HepG2 (cell line): ENCODE data around the gene SGCE. TPM values are rescaled to one million over a fixed set of nuclear protein-coding genes. Genes with fewer than 3 reads are reported as not detected.

ENCODE experiments used
- ELF1 ChIP-seq: sonication (generic); formaldehyde crosslinking; IDR thresholded peaks from 2 replicates; pipeline ENCODE4 v1.4.0; 2020; ENCODE audit warnings: missing genetic modification reagents
- HNF4A ChIP-seq: sonication (generic); formaldehyde crosslinking; IDR thresholded peaks from 2 replicates; pipeline ENCODE4 v1.4.0; 2020; ENCODE audit warnings: missing genetic modification reagents
- KDM4B ChIP-seq: sonication (generic); formaldehyde crosslinking; IDR thresholded peaks from 2 replicates; pipeline ENCODE4 v1.4.0; 2020; ENCODE audit warnings: missing genetic modification reagents
- MXD4 ChIP-seq: IDR thresholded peaks from 2 replicates; pipeline ENCODE4 v1.6.1; 2016; ENCODE audit warnings: mild to moderate bottlenecking, missing biosample characterization, missing genetic modification reagents
- NFKBIZ ChIP-seq: IDR thresholded peaks from 2 replicates; pipeline ENCODE4 v1.6.1; 2018; ENCODE audit warnings: missing genetic modification reagents, missing compliant biosample characterization
- NR2C2 ChIP-seq: sonication (generic); formaldehyde crosslinking; IDR thresholded peaks from 2 replicates; pipeline ENCODE4 v1.4.0; 2020; ENCODE audit warnings: missing genetic modification reagents, mild to moderate bottlenecking, moderate library complexity, borderline replicate concordance
- PAWR ChIP-seq: sonication (generic); formaldehyde crosslinking; IDR thresholded peaks from 2 replicates; pipeline ENCODE4 v1.4.0; 2020; ENCODE audit warnings: missing genetic modification reagents, mild to moderate bottlenecking, borderline replicate concordance
- PCBP2 ChIP-seq: fragments of 200-400 bp; formaldehyde crosslinking; optimal IDR thresholded peaks from 2 replicates; pipeline ENCODE3; 2018; ENCODE audit warnings: low read length, low read depth; ENCODE audit not compliant: poor library complexity, severe bottlenecking
- SSRP1 ChIP-seq: IDR thresholded peaks from 2 replicates; pipeline ENCODE4 v1.6.1; 2016; ENCODE audit warnings: control low read depth
- XRCC5 ChIP-seq: fragments of 200-400 bp; formaldehyde crosslinking; optimal IDR thresholded peaks from 2 replicates; pipeline ENCODE3; 2017; ENCODE audit warnings: mild to moderate bottlenecking, low read length
- ZMYM4 ChIP-seq: sonication (generic); formaldehyde crosslinking; IDR thresholded peaks from 2 replicates; pipeline ENCODE4 v1.8.1; 2023; ENCODE audit warnings: mild to moderate bottlenecking, missing genetic modification reagents
- ZNF230 ChIP-seq: sonication (generic); formaldehyde crosslinking; IDR thresholded peaks from 2 replicates; pipeline ENCODE4 v1.4.0; 2020; ENCODE audit warnings: mild to moderate bottlenecking, missing genetic modification reagents
- ZNF337 ChIP-seq: sonication (generic); formaldehyde crosslinking; IDR thresholded peaks from 2 replicates; pipeline ENCODE4 v1.5.1; 2020; ENCODE audit warnings: missing genetic modification reagents, low read depth, mild to moderate bottlenecking, borderline replicate concordance
- ZNF746 ChIP-seq: sonication (generic); formaldehyde crosslinking; IDR thresholded peaks from 2 replicates; pipeline ENCODE4 v1.8.0; 2022; ENCODE audit warnings: mild to moderate bottlenecking, missing genetic modification reagents
- ZNF761 ChIP-seq: sonication (generic); formaldehyde crosslinking; conservative IDR thresholded peaks from 2 replicates; pipeline ENCODE4 v1.4.0; 2020; ENCODE audit warnings: mild to moderate bottlenecking, missing genetic modification reagents
- ZNF766 ChIP-seq: sonication (generic); formaldehyde crosslinking; IDR thresholded peaks from 2 replicates; pipeline ENCODE4 v1.5.0; 2020; ENCODE audit warnings: missing genetic modification reagents, borderline replicate concordance
- polyA plus RNA-seq, 8 experiments: library from polyadenylated mRNA; depleted of rRNA in 3 of 8; stranded (reverse) in 7 of 8; unstranded in 1 of 8; fragments of >200 nt; fragmentation: Illumina TruSeq in 4 of 8; extraction: Trizol in 4 of 8; gene quantifications; 2 replicates each; pipeline versions ENCODE4 v1.2.1 to v1.2.3, GENCODE V29; 2011 to 2016; ENCODE audit warnings: low read depth in 4 of 8, missing spikeins in 1 of 8, mixed read lengths in 1 of 8; ENCODE audit not compliant: insufficient read depth in 1 of 8
- total RNA-seq, 5 experiments: library from RNA; depleted of rRNA; stranded (reverse); fragments of >200 nt; fragmentation: Illumina TruSeq; extraction: Trizol; gene quantifications; 2 replicates each; pipeline ENCODE4 v1.2.3, GENCODE V29; 2016; ENCODE audit warnings: low read depth in 1 of 5
- TF ChIP-seq, protein P1 (sequence below): sonication (generic); formaldehyde crosslinking; IDR thresholded peaks from 2 replicates; pipeline ENCODE4 v1.8.1; 2023; ENCODE audit warnings: mild to moderate bottlenecking, missing genetic modification reagents
- TF ChIP-seq, protein P2 (sequence below): IDR thresholded peaks from 2 replicates; pipeline ENCODE4 v1.6.1; 2012; ENCODE audit warnings: low read depth, low read length, improper control_type of control experiment
- TF ChIP-seq, protein P3 (sequence below): IDR thresholded peaks from 2 replicates; pipeline ENCODE4 v1.6.1; 2016; ENCODE audit warnings: mild to moderate bottlenecking, missing biosample characterization, missing genetic modification reagents
- TF ChIP-seq, protein P4 (sequence below): sonication (generic); formaldehyde crosslinking; IDR thresholded peaks from 2 replicates; pipeline ENCODE4 v1.5.0; 2020; ENCODE audit warnings: missing genetic modification reagents
- TF ChIP-seq, protein P5 (sequence below): fragments of 450-650 bp; IDR thresholded peaks from 2 replicates; pipeline ENCODE4 v1.6.1; 2017
- TF ChIP-seq, protein P6 (sequence below): sonication (generic); formaldehyde crosslinking; IDR thresholded peaks from 2 replicates; pipeline ENCODE4 v1.4.0; 2020; ENCODE audit warnings: missing genetic modification reagents, borderline replicate concordance

The SGCE gene
- total and polyA plus RNA-seq, 2 of the 13 experiments (the other 11 are each of a cell fraction or from before 2014, with no cell fraction given) = 52.3 to 71.1 TPM

DNA sequence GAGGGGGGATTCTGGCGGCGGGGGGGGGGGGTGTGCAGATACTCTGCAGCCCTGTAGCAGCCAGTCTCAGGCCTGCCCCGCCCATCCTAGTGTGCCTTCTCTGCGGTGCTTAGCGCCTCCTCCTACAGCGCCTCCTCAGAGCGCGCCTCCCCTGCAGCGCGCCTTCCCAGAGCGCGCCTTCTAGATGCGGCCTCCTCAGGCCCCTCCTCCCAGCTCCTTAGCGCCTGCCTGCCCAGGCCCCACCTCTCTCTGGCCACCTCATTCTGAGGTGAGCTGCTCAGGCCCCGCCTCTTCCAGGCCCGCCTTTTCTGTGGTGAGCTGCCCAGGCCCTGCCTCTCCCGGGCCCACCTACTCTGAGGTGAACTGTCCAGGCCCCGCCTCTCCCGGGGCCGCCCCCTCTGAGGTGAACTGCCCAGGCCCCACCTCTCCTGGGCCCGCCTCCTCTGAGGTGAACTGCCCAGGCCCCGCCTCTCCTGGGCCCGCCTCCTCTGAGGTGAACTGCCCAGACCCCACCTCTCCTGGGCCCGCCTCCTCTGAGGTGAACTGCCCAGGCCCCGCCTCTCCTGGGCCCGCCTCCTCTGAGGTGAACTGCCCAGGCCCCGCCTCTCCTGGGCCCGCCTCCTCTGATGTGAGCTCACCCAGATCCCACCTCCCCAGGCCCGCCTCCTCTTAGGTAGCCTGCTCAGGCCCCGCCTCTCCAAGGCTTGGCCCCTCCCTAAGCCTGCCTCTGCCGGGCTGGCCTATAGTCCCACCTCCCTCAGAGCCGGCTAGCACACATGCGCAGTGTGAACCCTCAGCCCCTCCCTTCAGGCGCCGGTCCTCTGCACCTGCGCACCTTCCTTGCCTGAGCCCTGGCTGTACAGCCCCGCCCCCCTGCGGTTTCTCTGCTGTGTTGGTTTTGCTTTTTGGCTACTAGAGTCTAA, 2.1 kb upstream of the SGCE start (continued):
- TF ChIP-seq, protein P1, sequence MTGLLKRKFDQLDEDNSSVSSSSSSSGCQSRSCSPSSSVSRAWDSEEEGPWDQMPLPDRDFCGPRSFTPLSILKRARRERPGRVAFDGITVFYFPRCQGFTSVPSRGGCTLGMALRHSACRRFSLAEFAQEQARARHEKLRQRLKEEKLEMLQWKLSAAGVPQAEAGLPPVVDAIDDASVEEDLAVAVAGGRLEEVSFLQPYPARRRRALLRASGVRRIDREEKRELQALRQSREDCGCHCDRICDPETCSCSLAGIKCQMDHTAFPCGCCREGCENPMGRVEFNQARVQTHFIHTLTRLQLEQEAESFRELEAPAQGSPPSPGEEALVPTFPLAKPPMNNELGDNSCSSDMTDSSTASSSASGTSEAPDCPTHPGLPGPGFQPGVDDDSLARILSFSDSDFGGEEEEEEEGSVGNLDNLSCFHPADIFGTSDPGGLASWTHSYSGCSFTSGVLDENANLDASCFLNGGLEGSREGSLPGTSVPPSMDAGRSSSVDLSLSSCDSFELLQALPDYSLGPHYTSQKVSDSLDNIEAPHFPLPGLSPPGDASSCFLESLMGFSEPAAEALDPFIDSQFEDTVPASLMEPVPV (CRISPR knock-in tag) = no peak
- TF ChIP-seq ZNF230 (CRISPR knock-in tag) = 0 out of 2 replicates have a peak, but pooled peaks have one; percentile 23
- no peak for TF ChIP-seq ZNF761
- no peak for TF ChIP-seq XRCC5
- no peak for TF ChIP-seq PCBP2
- 0 out of 2 replicates have a peak, but pooled peaks have one; percentile 10 for TF ChIP-seq ZMYM4 (CRISPR knock-in tag)
- TF ChIP-seq ZNF766 = no peak
- TF ChIP-seq NFKBIZ (CRISPR knock-in tag) = no peak
- TF ChIP-seq NR2C2 (CRISPR knock-in tag) = 0 out of 2 replicates have a peak, but pooled peaks have one; percentile 21
- TF ChIP-seq PAWR (CRISPR knock-in tag) = no peak
- no peak for TF ChIP-seq SSRP1
- TF ChIP-seq, protein P2, sequence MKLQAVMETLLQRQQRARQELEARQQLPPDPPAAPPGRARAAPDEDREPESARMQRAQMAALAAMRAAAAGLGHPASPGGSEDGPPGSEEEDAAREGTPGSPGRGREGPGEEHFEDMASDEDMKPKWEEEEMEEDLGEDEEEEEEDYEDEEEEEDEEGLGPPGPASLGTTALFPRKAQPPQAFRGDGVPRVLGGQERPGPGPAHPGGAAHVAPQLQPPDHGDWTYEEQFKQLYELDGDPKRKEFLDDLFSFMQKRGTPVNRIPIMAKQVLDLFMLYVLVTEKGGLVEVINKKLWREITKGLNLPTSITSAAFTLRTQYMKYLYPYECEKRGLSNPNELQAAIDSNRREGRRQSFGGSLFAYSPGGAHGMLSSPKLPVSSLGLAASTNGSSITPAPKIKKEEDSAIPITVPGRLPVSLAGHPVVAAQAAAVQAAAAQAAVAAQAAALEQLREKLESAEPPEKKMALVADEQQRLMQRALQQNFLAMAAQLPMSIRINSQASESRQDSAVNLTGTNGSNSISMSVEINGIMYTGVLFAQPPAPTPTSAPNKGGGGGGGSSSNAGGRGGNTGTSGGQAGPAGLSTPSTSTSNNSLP = no peak
- TF ChIP-seq, protein P3, sequence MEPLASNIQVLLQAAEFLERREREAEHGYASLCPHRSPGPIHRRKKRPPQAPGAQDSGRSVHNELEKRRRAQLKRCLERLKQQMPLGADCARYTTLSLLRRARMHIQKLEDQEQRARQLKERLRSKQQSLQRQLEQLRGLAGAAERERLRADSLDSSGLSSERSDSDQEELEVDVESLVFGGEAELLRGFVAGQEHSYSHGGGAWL (CRISPR knock-in tag) = no peak
- no peak for TF ChIP-seq MXD4 (CRISPR knock-in tag)
- TF ChIP-seq, protein P4, sequence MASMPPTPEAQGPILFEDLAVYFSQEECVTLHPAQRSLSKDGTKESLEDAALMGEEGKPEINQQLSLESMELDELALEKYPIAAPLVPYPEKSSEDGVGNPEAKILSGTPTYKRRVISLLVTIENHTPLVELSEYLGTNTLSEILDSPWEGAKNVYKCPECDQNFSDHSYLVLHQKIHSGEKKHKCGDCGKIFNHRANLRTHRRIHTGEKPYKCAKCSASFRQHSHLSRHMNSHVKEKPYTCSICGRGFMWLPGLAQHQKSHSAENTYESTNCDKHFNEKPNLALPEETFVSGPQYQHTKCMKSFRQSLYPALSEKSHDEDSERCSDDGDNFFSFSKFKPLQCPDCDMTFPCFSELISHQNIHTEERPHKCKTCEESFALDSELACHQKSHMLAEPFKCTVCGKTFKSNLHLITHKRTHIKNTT = no peak
- TF ChIP-seq HNF4A (CRISPR knock-in tag) = no peak
- no peak for TF ChIP-seq ZNF337 (CRISPR knock-in tag)
- TF ChIP-seq, protein P5, sequence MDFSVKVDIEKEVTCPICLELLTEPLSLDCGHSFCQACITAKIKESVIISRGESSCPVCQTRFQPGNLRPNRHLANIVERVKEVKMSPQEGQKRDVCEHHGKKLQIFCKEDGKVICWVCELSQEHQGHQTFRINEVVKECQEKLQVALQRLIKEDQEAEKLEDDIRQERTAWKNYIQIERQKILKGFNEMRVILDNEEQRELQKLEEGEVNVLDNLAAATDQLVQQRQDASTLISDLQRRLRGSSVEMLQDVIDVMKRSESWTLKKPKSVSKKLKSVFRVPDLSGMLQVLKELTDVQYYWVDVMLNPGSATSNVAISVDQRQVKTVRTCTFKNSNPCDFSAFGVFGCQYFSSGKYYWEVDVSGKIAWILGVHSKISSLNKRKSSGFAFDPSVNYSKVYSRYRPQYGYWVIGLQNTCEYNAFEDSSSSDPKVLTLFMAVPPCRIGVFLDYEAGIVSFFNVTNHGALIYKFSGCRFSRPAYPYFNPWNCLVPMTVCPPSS = no peak
- TF ChIP-seq, protein P6, sequence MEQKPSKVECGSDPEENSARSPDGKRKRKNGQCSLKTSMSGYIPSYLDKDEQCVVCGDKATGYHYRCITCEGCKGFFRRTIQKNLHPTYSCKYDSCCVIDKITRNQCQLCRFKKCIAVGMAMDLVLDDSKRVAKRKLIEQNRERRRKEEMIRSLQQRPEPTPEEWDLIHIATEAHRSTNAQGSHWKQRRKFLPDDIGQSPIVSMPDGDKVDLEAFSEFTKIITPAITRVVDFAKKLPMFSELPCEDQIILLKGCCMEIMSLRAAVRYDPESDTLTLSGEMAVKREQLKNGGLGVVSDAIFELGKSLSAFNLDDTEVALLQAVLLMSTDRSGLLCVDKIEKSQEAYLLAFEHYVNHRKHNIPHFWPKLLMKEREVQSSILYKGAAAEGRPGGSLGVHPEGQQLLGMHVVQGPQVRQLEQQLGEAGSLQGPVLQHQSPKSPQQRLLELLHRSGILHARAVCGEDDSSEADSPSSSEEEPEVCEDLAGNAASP (CRISPR knock-in tag) = no peak
- no peak for TF ChIP-seq ELF1
- no peak for TF ChIP-seq ZNF746 (CRISPR knock-in tag)
- TF ChIP-seq KDM4B (CRISPR knock-in tag) = no peak
